ENCODE measurements around the gene CD40LG. TPM values are rescaled to one million over a fixed set of nuclear protein-coding genes. Genes with fewer than 3 reads are reported as not detected.

Gene CD40LG
- total RNA-seq, 1 experiment from 2014 or later = not detected

GRCh38 chrX:136687457-136687856 is 39.5 kb downstream of the CD40LG start:
- no peak for DNase-seq (ENCODE audit: unreplicated experiment)
- Mint-ChIP-seq H3K27ac (ENCODE audit: low read depth, unreplicated experiment) (no peak overlapping the region), H3K9me3 (ENCODE audit: unreplicated experiment) (no peaks in the 10 kb centered on the region), H3K36me3 (ENCODE audit: insufficient read depth, unreplicated experiment) (no peaks in the 10 kb centered on the region), H3K4me3 (ENCODE audit: unreplicated experiment) (no peak overlapping the region), H3K27me3 (ENCODE audit: insufficient read depth, unreplicated experiment) (peaks cover 42% of the 10 kb centered on the region), H3K4me1 (ENCODE audit: insufficient read depth, unreplicated experiment) (no peaks in the 10 kb centered on the region)
- ChIA-PET CTCF (interaction anchor here (1.0 kb wide), 1 partner anchor 417 kb away, joined by 3 read pairs; no protein-coding TSS in a partner anchor), POLR2A (no interaction called here)
- no TSS peak for BruUV-seq (replicated peaks)
- no peak for TF ChIP-seq CTCF (IDR thresholded peaks at IDR 0.05; ENCODE audit: unreplicated experiment)
- intact Hi-C loops (cut with micrococcal nuclease) = no loop called here

GRCh38 chrX:136689436-136689835 is 41.5 kb downstream of the CD40LG start:
- H3K4me1 Mint-ChIP-seq (ENCODE audit: insufficient read depth, unreplicated experiment) = no peaks in the 10 kb centered on the region
- H3K9me3 Mint-ChIP-seq (ENCODE audit: unreplicated experiment) = no peaks in the 10 kb centered on the region
- intact Hi-C loops (cut with micrococcal nuclease) = no loop called here
- H3K4me3 Mint-ChIP-seq (ENCODE audit: unreplicated experiment) = no peak overlapping the region
- no peak overlapping the region for H3K27ac Mint-ChIP-seq (ENCODE audit: low read depth, unreplicated experiment)
- H3K36me3 Mint-ChIP-seq (ENCODE audit: insufficient read depth, unreplicated experiment) = no peaks in the 10 kb centered on the region
- no peak for DNase-seq (ENCODE audit: unreplicated experiment)
- H3K27me3 Mint-ChIP-seq (ENCODE audit: insufficient read depth, unreplicated experiment) = peaks cover 42% of the 10 kb centered on the region
- TF ChIP-seq CTCF (IDR thresholded peaks at IDR 0.05; ENCODE audit: unreplicated experiment) = no peak
- CTCF ChIA-PET = interaction anchor here (0.6 to 1.7 kb wide), 4 partner anchors 58 to 655 kb away, joined by 3 to 4 read pairs (median 3); no protein-coding TSS in a partner anchor
- no TSS peak for BruUV-seq (replicated peaks)
- POLR2A ChIA-PET = no interaction called here

- CTCF ChIA-PET = no interaction called here
- no peak for DNase-seq (ENCODE audit: unreplicated experiment)
- intact Hi-C loops (cut with micrococcal nuclease) = loop anchor here (5.0 to 10.0 kb wide), 4 partner anchors 196 to 1066 kb away; partner anchors contain the start of gene HTATSF1
- H3K36me3 Mint-ChIP-seq (ENCODE audit: insufficient read depth, unreplicated experiment) = no peaks in the 10 kb centered on the region
- peaks cover 49% of the 10 kb centered on the region for H3K27me3 Mint-ChIP-seq (ENCODE audit: insufficient read depth, unreplicated experiment)
- H3K27ac Mint-ChIP-seq (ENCODE audit: low read depth, unreplicated experiment) = no peak overlapping the region
- no peaks in the 10 kb centered on the region for H3K9me3 Mint-ChIP-seq (ENCODE audit: unreplicated experiment)
- H3K4me3 Mint-ChIP-seq (ENCODE audit: unreplicated experiment) = no peak overlapping the region
- no TSS peak for BruUV-seq (replicated peaks)
- H3K4me1 Mint-ChIP-seq (ENCODE audit: insufficient read depth, unreplicated experiment) = no peaks in the 10 kb centered on the region
- POLR2A ChIA-PET = no interaction called here
- no peak for TF ChIP-seq CTCF (IDR thresholded peaks at IDR 0.05; ENCODE audit: unreplicated experiment)
These were observed 43.3 kb downstream of the CD40LG start for GRCh38 chrX:136691028-136691809.

GRCh38 chrX:136692271-136692670 is 44.3 kb downstream of the CD40LG start:
- H3K27me3 Mint-ChIP-seq (ENCODE audit: insufficient read depth, unreplicated experiment) = peaks cover 52% of the 10 kb centered on the region
- POLR2A ChIA-PET = no interaction called here
- no peaks in the 10 kb centered on the region for H3K9me3 Mint-ChIP-seq (ENCODE audit: unreplicated experiment)
- intact Hi-C loops (cut with micrococcal nuclease) = loop anchor here (5.0 to 10.0 kb wide), 4 partner anchors 197 to 1067 kb away; partner anchors contain the start of gene HTATSF1
- no peak for TF ChIP-seq CTCF (IDR thresholded peaks at IDR 0.05; ENCODE audit: unreplicated experiment)
- H3K4me3 Mint-ChIP-seq (ENCODE audit: unreplicated experiment) = no peak overlapping the region
- H3K4me1 Mint-ChIP-seq (ENCODE audit: insufficient read depth, unreplicated experiment) = no peaks in the 10 kb centered on the region
- no peaks in the 10 kb centered on the region for H3K36me3 Mint-ChIP-seq (ENCODE audit: insufficient read depth, unreplicated experiment)
- BruUV-seq (replicated peaks) = no TSS peak
- H3K27ac Mint-ChIP-seq (ENCODE audit: low read depth, unreplicated experiment) = no peak overlapping the region
- CTCF ChIA-PET = interaction anchor here (0.6 kb wide), 1 partner anchor 523 kb away, joined by 3 read pairs; no protein-coding TSS in a partner anchor
- no peak for DNase-seq (ENCODE audit: unreplicated experiment)

All from MCF 10A (cell line).